Stimulated activated naive CD8-positive, alpha-beta T cell treated with anti-CD3 and anti-CD28 coated beads, Interleukin-15, amount 100 ng/mL, for 72 hours (primary cell): ENCODE data around the gene CAMTA1.
A peak's percentile ranks its signal among the peaks of the same experiment; 100 is the strongest.
"Not testable (repeated sequence)": the region's sequence is repeated elsewhere in the genome, so short reads cannot be mapped to it uniquely, and the experiment has no call there.

ENCODE experiments used
- ATAC-seq: fragments of 150-1000 bp; cut with Tn5 transposase; 2 replicates; pipeline ENCODE4 v1.10.0; 2021; ENCODE audit warnings: mild to moderate bottlenecking, moderate library complexity
- DNase-seq, 2 donors: peaks; one replicate each; pipeline ENCODE4 v3.0.0; 2021 to 2022
- H3K27ac Mint-ChIP-seq, 2 donors: one replicate each; pipeline ENCODE4 v1.8.0; 2022; ENCODE audit warnings: mild to moderate bottlenecking in 2 of 2, mixed read lengths in 2 of 2, moderate library complexity in 2 of 2
- H3K27me3 Mint-ChIP-seq: one replicate; pipeline ENCODE4 v1.8.0; 2022; ENCODE audit warnings: mixed read lengths
- H3K4me1 Mint-ChIP-seq: one replicate; pipeline ENCODE4 v1.8.0; 2022; ENCODE audit warnings: mild to moderate bottlenecking, mixed read lengths
- H3K4me3 Mint-ChIP-seq, 2 donors: one replicate each; pipeline ENCODE4 v1.8.0; 2022; ENCODE audit warnings: mild to moderate bottlenecking in 2 of 2, mixed read lengths in 2 of 2, moderate library complexity in 1 of 2
- H3K9me3 Mint-ChIP-seq, 2 donors: one replicate each; pipeline ENCODE4 v1.8.0; 2022; ENCODE audit warnings: mixed read lengths in 2 of 2

Gene CAMTA1

GRCh38 chr1:6909857-6910256, 124.6 kb downstream of the CAMTA1 start:
- H3K4me1 Mint-ChIP-seq, result peaks cover 9% of the 10 kb centered on the region
- ATAC-seq, result no peak
- peak overlapping the region in 1 of 2 donors; percentile 48 for H3K27ac Mint-ChIP-seq
- H3K27me3 Mint-ChIP-seq, result peaks cover 61% of the 10 kb centered on the region
- no peak overlapping the region for H3K4me3 Mint-ChIP-seq
- H3K9me3 Mint-ChIP-seq, result peaks cover 6 to 8% of the 10 kb centered on the region in 2 donors
- no peak for DNase-seq

- peaks cover 68% of the 10 kb centered on the region for H3K27me3 Mint-ChIP-seq
- peak in 1 of 2 donors; percentile 4 for DNase-seq
- H3K4me1 Mint-ChIP-seq, result peaks cover 9% of the 10 kb centered on the region
- no peak for ATAC-seq
- H3K9me3 Mint-ChIP-seq, result peaks cover 0 to 4% of the 10 kb centered on the region in 2 donors
- no peak overlapping the region for H3K4me3 Mint-ChIP-seq
- H3K27ac Mint-ChIP-seq, result no peak overlapping the region
Measured at GRCh38 chr1:6911021-6911941, 126.0 kb downstream of the CAMTA1 start.

- Mint-ChIP-seq H3K4me1 (peaks cover 9% of the 10 kb centered on the region), H3K9me3 (peaks cover 0 to 4% of the 10 kb centered on the region in 2 donors), H3K27me3 (peaks cover 75% of the 10 kb centered on the region), H3K4me3 (no peak overlapping the region), H3K27ac (no peak overlapping the region)
- DNase-seq (no peak), ATAC-seq (no peak)
Measured at GRCh38 chr1:6911974-6912373, 126.7 kb downstream of the CAMTA1 start.

- ATAC-seq, result no peak
- peaks cover 0 to 4% of the 10 kb centered on the region in 2 donors for H3K9me3 Mint-ChIP-seq
- no peak for DNase-seq
- peaks cover 79% of the 10 kb centered on the region for H3K27me3 Mint-ChIP-seq
- no peak overlapping the region for H3K4me3 Mint-ChIP-seq
- H3K27ac Mint-ChIP-seq, result no peak overlapping the region
- H3K4me1 Mint-ChIP-seq, result peaks cover 8% of the 10 kb centered on the region
Measured at GRCh38 chr1:6912518-6912917, 127.3 kb downstream of the CAMTA1 start.

- DNase-seq (no peak), ATAC-seq (no peak)
- H3K4me3 Mint-ChIP-seq, result no peak overlapping the region
- no peak overlapping the region for H3K27ac Mint-ChIP-seq
- H3K27me3 Mint-ChIP-seq, result peaks cover 74% of the 10 kb centered on the region
- peaks cover 2% of the 10 kb centered on the region for H3K4me1 Mint-ChIP-seq
- peaks cover 0 to 4% of the 10 kb centered on the region in 2 donors for H3K9me3 Mint-ChIP-seq
Measured at GRCh38 chr1:6913086-6913485, 127.8 kb downstream of the CAMTA1 start.

- H3K9me3 Mint-ChIP-seq, result peaks cover 0 to 4% of the 10 kb centered on the region in 2 donors
- no peak overlapping the region for H3K27ac Mint-ChIP-seq
- DNase-seq, result no peak
- H3K27me3 Mint-ChIP-seq, result peaks cover 62% of the 10 kb centered on the region
- no peaks in the 10 kb centered on the region for H3K4me1 Mint-ChIP-seq
- no peak for ATAC-seq
- no peak overlapping the region for H3K4me3 Mint-ChIP-seq
Measured at GRCh38 chr1:6914706-6915105, 129.5 kb downstream of the CAMTA1 start.

- Mint-ChIP-seq H3K4me3 (no peak overlapping the region), H3K4me1 (no peaks in the 10 kb centered on the region), H3K9me3 (peaks cover under 1 to 4% of the 10 kb centered on the region in 2 donors), H3K27ac (no peak overlapping the region), H3K27me3 (peaks cover 50% of the 10 kb centered on the region)
- DNase-seq, result no peak
- ATAC-seq, result no peak
Measured at GRCh38 chr1:6915999-6916565, 130.8 kb downstream of the CAMTA1 start.

- no peak for ATAC-seq
- no peak overlapping the region for H3K27ac Mint-ChIP-seq
- H3K4me1 Mint-ChIP-seq, result no peaks in the 10 kb centered on the region
- peaks cover 4 to 10% of the 10 kb centered on the region in 2 donors for H3K9me3 Mint-ChIP-seq
- H3K4me3 Mint-ChIP-seq, result no peak overlapping the region
- DNase-seq, result no peak
- H3K27me3 Mint-ChIP-seq, result peaks cover 41% of the 10 kb centered on the region
Measured at GRCh38 chr1:6917067-6917466, 131.8 kb downstream of the CAMTA1 start.

- Mint-ChIP-seq H3K9me3 (peaks cover 3 to 13% of the 10 kb centered on the region in 2 donors), H3K27me3 (peaks cover 31% of the 10 kb centered on the region), H3K4me3 (no peak overlapping the region), H3K27ac (no peak overlapping the region), H3K4me1 (no peaks in the 10 kb centered on the region)
- ATAC-seq (no peak), DNase-seq (no peak)
Measured at GRCh38 chr1:6918186-6918924, 133.1 kb downstream of the CAMTA1 start.

- H3K9me3 Mint-ChIP-seq, result peaks cover 0 to 13% of the 10 kb centered on the region in 2 donors
- no peak overlapping the region for H3K27ac Mint-ChIP-seq
- H3K27me3 Mint-ChIP-seq, result peaks cover 25% of the 10 kb centered on the region
- H3K4me3 Mint-ChIP-seq, result no peak overlapping the region
- H3K4me1 Mint-ChIP-seq, result no peaks in the 10 kb centered on the region
- ATAC-seq, result no peak
- no peak for DNase-seq
Measured at GRCh38 chr1:6918925-6919511, 133.8 kb downstream of the CAMTA1 start.

- H3K4me1 Mint-ChIP-seq, H3K4me3 Mint-ChIP-seq, ATAC-seq, H3K27ac Mint-ChIP-seq, DNase-seq: not testable (repeated sequence)
- H3K9me3 Mint-ChIP-seq, result peaks cover 0 to 13% of the 10 kb centered on the region in 2 donors
- H3K27me3 Mint-ChIP-seq, result peaks cover 10% of the 10 kb centered on the region
Measured at GRCh38 chr1:6921506-6921905, 136.3 kb downstream of the CAMTA1 start.

- Mint-ChIP-seq H3K27ac (no peak overlapping the region), H3K9me3 (peaks cover 0 to 13% of the 10 kb centered on the region in 2 donors)
- ATAC-seq, result no peak
Measured at GRCh38 chr1:6922096-6922931, 137.1 kb downstream of the CAMTA1 start.

GRCh38 chr1:6923012-6923411, 137.8 kb downstream of the CAMTA1 start:
- Mint-ChIP-seq H3K9me3 (peaks cover 0 to 13% of the 10 kb centered on the region in 2 donors), H3K27ac (no peak overlapping the region), H3K27me3 (peaks cover 5% of the 10 kb centered on the region), H3K4me3 (no peak overlapping the region), H3K4me1 (no peaks in the 10 kb centered on the region)
- DNase-seq, result no peak
- no peak for ATAC-seq

More at GRCh38 chr1:6922096-6922931, 137.1 kb downstream of the CAMTA1 start:
- no peak for DNase-seq
- Mint-ChIP-seq H3K27me3 (peaks cover 2% of the 10 kb centered on the region), H3K4me3 (no peak overlapping the region), H3K4me1 (no peaks in the 10 kb centered on the region)

GRCh38 chr1:6923416-6923815, 138.2 kb downstream of the CAMTA1 start:
- H3K4me3 Mint-ChIP-seq, result no peak overlapping the region
- H3K9me3 Mint-ChIP-seq, result peaks cover 0 to 13% of the 10 kb centered on the region in 2 donors
- no peak overlapping the region for H3K27ac Mint-ChIP-seq
- H3K4me1 Mint-ChIP-seq, result no peaks in the 10 kb centered on the region
- ATAC-seq, result no peak
- no peak for DNase-seq
- peaks cover 9% of the 10 kb centered on the region for H3K27me3 Mint-ChIP-seq
